ENCODE data around the gene ANTXR1. TPM values are rescaled to one million over a fixed set of nuclear protein-coding genes. Genes with fewer than 3 reads are reported as not detected.

The ANTXR1 gene
- polyA plus RNA-seq, 3 donors: 83.1 to 89.0 (median 86.2) TPM

DNA sequence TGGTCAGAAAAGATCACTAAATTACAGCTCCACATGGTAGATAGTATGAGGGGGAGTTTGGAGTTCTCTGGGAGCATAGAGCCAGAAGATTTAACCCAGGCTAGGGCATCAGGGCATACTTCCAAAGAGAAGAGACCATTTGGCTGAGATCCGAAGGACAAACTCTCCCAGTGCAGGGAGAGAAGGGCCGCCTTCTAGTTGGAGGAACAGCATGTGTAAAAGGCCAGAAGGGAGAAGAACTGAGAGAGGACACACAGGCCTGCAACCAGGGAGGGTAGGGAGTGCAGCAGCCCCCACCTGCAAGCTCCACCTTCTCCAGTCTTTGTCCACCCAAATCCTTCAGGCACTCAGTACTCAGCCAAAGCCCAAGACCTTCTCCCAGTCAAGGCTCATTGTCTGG is 192.1 kb downstream of the ANTXR1 start:
- no peak for DNase-seq (ENCODE audit: extremely low read depth in 1 of 11, low read depth in 9 of 11, low spot score in 4 of 11)

DNA sequence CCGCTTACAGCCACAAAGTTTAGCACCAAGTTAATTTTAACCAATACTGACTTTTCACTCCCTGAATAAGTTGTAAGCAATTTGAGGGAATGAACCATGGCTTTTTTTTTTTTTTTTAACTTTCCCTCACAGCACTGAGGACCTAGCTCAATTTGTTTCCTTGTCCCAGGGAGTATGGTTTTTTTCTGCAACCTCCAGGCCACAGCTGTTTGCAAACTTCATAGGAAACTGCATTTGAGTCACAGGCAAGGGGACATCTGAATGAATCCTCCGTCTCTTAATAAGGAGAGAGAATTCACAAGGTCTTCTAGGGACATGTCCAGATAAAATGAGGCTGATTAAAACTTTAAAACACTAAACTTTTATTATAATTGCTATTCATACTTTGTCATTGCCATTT is 192.5 kb downstream of the ANTXR1 start:
- DNase-seq (ENCODE audit: extremely low read depth in 1 of 11, low read depth in 9 of 11, low spot score in 4 of 11): no peak

DNA sequence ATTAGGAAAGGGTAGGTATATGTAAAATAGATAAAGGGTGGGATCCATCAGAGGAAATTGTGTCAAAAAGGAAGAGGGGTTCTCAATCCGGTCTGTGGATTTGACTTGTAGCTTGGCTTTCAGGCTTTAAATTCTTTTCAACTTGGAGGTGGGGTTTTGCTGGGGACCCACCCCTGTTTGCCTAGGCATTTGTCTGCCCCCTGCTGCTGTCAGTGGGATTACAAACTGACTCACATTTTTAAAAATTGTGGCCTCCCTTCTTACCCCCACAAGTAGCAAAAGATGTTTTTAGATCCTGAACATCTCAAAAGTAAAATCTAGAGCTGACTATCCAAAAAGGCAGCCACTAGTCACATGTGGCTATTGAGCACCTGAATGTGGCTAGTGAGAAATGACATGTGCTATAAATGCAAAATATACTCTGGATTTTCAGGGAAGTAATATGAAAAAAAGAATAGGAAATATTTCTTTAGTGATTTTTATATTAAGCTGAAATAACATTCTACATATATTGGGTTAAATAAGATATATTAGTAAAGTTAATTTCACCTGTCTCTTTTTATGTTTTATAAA is 195.1 kb downstream of the ANTXR1 start:
- DNase-seq (ENCODE audit: extremely low read depth in 1 of 11, low read depth in 9 of 11, low spot score in 4 of 11): no peak

GRCh38 chr2:69209482-69209881 is 196.5 kb downstream of the ANTXR1 start:
- no peak for DNase-seq (ENCODE audit: extremely low read depth in 1 of 11, low read depth in 9 of 11, low spot score in 4 of 11)

DNA sequence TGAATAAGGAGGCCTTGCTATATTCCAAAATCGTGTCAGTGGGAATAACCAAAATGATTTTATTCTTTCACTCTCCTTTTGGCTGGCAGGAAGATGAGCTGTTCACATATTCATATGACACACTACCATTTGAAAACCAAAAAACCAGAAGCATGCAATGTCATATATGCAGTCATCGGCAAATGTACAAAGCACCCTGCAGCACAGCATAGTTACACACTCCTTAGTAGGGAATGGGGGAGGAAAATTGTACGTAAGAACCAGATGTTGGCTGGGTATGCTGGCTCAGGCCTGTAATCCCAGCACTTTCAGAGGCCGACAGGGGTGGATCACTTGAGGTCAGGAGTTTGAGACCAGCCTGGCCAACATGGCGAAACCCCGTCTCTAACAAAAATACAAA is 197.4 kb downstream of the ANTXR1 start:
- no peak for DNase-seq (ENCODE audit: extremely low read depth in 1 of 11, low read depth in 9 of 11, low spot score in 4 of 11)

- DNase-seq (ENCODE audit: extremely low read depth in 1 of 11, low read depth in 9 of 11, low spot score in 4 of 11): no peak
Measured at GRCh38 chr2:69211048-69211447, 198.1 kb downstream of the ANTXR1 start.

DNA sequence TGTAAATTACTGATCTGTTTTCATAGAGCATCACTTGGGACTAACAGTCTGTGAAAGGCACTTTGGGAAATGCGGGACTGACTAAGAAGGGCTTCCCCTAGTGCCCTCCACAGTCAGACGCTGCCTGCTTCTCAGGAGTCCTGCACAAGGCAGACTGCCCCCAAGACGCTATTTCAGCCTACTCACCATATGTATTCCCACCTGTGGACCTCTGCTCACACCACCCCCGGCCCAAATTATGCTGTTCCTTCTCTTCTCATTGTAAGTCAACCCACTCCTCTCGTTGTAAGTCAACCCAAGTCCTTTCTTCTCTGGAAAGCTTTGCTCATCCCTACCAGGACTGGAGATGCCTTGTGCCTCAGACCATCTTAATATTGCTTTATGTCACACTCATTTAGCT is 198.7 kb downstream of the ANTXR1 start:
- DNase-seq (ENCODE audit: extremely low read depth in 1 of 11, low read depth in 9 of 11, low spot score in 4 of 11): no peak

DNA sequence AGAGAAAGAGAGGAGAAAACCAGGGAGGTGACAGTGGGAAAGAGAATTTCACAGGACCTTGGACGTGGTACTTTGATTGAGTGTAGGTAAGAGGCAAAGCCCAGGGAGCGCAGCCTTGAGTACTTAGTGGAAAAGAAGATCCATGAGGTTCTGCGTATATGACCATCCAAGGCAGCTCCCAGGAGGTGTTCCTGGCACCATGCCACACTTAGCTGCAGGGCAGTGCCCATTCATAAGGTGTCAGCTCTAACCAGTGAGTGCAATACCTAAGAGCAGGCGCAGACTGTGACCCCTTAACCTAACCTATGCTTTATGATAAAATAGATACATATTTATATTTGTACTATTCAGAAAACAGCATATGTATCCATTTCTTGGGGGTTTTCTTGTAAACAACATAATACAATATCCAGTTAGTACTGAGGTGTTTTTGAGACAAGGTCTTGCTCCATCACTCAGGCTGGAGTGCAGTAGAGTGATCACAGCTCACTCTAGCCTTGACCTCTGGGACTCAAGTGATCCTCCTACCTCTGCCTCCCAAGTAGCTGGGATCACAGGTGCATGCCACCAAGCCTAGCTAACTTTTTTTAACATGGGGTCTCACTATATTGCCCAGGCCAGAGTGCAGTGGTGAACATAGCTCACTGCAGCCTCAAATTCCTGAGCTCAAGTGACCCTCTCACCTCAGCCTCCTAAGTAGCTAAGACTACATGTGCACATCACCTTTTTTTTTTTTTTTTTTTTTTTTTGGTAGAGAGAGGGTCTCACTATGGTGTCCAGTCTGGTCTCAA is 199.5 kb downstream of the ANTXR1 start:
- DNase-seq (ENCODE audit: extremely low read depth in 1 of 11, low read depth in 9 of 11, low spot score in 4 of 11): no peak

- no peak for DNase-seq (ENCODE audit: extremely low read depth in 1 of 11, low read depth in 9 of 11, low spot score in 4 of 11)
Measured at GRCh38 chr2:69213201-69213600, 200.2 kb downstream of the ANTXR1 start.

DNA sequence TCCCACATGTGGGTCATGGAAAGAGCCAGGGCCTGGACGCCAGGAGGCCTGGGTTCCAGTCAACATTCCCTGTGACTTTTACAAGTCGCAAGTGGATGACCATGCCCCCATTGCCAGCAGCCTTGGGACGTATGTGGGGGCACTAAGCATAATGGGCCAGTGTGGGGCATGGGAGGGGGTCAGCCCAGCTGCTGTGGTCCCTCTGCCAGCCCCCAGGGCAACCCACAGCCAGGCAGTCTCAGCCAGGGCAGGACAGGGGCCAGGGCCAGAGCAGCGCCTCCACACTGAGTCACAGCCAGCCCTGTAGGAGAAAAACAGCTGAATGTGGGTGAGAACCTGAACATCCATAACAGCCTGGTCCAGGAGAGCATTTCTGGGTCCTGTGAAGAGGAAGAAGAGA is 200.8 kb downstream of the ANTXR1 start:
- no peak for DNase-seq (ENCODE audit: extremely low read depth in 1 of 11, low read depth in 9 of 11, low spot score in 4 of 11)

DNA sequence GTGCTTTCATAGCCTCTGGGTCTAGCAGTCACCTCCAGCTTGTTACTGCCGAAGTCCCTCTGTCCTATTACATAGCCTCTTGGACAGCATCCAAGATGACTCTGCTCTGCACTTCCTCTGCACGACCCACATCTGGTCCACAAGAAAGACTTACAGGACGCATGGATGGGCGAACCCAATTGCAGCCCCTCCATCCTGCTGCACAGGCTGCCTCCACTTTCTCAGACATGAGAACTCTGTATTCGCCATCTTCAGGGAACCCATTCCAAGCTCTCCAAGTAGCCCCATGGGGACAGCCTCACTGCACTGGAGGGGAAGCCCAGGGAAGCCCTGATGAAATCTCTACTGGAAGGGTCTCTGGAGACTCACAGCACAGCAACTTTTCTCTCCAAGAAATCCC is 201.9 kb downstream of the ANTXR1 start:
- peak in 5 of 11 donors; percentile 22 to 53 (median 43) for DNase-seq (ENCODE audit: extremely low read depth in 1 of 11, low read depth in 9 of 11, low spot score in 4 of 11)

DNA sequence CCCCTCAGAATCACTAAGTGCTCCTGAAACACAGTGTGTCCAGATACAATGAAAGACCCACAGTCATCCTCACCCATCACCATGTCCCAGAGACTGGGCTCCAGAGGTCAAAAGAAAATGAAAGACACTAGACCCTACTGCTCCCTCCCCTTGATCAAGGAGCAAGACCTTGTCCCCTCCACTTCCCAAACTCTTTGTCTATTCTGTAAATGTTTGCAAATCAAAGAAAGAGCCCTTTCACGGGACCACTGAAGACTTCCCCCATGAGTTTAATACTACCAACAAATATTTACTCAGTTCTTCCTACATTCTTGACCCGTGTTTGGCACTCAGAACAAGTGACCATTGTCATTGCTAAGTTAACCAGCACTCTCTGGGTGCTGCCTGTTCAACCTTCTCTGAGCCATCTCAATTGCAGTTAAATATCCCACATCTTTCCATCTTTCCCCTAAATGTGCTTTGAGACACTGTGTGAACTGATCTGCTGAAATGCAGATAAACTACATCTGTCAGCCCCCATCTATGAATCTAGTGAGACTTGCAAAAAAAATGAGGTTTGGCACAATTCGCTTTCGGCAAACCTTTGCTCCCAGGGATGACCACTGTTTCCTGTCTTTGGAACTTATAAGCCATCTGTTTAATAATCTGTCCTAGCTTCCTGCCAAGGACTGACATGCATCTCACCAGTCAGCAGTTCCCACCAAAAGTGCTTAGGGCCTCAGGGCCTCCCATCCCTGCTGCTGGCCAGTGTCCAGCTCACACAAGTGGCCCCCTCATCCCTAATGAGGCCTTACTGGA is 203.8 kb downstream of the ANTXR1 start:
- DNase-seq (ENCODE audit: extremely low read depth in 1 of 11, low read depth in 9 of 11, low spot score in 4 of 11): peak in 9 of 11 donors; percentile 5 to 52 (median 27)

GRCh38 chr2:69217333-69218080 is 204.5 kb downstream of the ANTXR1 start:
- no peak for DNase-seq (ENCODE audit: extremely low read depth in 1 of 11, low read depth in 9 of 11, low spot score in 4 of 11)

DNA sequence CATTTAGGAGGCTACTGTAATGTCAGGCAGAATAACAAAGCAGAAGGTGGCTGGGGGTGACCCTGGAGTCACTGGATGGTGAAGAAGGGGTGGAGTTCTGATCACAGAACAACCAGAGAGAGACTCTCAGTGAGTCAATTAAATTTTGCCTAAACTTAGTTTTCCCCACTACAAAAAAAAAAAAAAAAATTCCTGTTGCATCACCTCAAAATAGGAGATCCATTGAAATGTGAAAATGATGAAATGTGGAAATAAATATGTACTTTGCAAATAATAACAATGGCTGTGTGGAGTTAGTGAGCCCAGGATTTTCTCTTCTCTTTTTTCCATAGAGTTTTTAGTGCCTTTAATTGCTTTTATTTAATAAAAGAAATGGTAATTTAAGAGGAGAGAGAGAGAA is 208.5 kb downstream of the ANTXR1 start:
- no peak for DNase-seq (ENCODE audit: extremely low read depth in 1 of 11, low read depth in 9 of 11, low spot score in 4 of 11)

GRCh38 chr2:69221960-69222751 is 209.2 kb downstream of the ANTXR1 start:
- DNase-seq (ENCODE audit: extremely low read depth in 1 of 11, low read depth in 9 of 11, low spot score in 4 of 11): no peak

- DNase-seq (ENCODE audit: extremely low read depth in 1 of 11, low read depth in 9 of 11, low spot score in 4 of 11): no peak
Measured at GRCh38 chr2:69222953-69223658, 210.1 kb downstream of the ANTXR1 start.

DNA sequence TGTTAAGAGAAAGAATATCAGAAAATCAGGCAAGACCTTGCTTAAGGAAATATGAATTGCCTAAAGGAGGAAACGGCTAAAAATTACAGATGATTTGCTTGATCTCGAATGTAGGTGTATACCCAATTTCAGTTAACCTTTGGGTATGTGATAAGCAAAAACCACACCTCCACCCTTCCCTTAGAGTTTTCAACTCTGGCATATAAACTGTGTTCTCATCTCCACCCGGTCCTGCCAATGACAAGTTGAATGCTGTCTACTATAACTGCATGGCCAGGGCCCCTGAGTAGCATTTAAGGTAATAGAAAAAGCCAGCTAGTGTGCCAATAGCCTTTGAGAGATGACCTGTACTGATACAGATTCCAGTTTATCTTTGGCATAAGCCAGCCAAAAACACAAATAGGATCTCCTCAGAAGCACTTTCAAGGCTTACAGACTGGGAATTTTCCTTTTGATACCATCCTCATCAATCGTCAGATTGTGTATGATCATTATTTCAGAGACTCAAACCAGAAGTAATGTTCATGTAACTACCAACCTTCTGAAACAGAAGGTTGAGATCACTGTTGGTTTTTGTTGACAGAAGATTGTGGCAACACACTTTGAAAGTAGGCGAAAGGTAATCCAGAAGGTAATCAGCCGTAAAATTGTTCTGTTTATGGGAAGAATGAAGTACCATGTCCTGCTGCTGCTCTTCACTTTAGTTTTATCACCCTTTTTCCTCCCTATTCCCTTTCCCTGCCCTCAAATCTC is 211.0 kb downstream of the ANTXR1 start:
- DNase-seq (ENCODE audit: extremely low read depth in 1 of 11, low read depth in 9 of 11, low spot score in 4 of 11): no peak

DNA sequence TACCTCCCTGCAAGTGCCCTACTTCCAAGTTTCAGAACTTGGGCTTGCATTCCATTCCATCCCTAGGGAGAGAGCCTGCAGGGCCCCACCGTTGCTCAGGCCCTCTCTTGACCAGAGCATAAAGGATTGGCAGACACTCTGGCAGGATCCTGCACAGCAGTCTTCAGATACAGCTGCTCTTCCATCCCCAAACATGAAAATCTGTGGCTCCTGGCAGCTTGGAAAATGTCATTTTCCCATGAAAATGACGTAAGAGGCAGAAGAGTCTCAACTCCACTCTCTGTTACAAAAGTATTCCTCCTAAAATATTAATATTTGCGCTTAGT is 211.5 kb downstream of the ANTXR1 start:
- no peak for DNase-seq (ENCODE audit: extremely low read depth in 1 of 11, low read depth in 9 of 11, low spot score in 4 of 11)
